BJ (cell line): Measurements from ENCODE around the gene PROSER1. TPM values are rescaled to one million over a fixed set of nuclear protein-coding genes. Genes with fewer than 3 reads are reported as not detected.

Experiments
- CTCF ChIA-PET: fragments of 350-600 bp; formaldehyde crosslinking; extraction: SDS; loops from one replicate; lab custom pipeline; 2021; ENCODE audit warnings: antibody characterized with exemption, inconsistent platforms; lab: Yijun Ruan, JAX
- POLR2A ChIA-PET: fragments of 300-600 bp; sonication (Branson Sonifier 250); formaldehyde crosslinking; extraction: SDS; loops from one replicate; lab custom pipeline; 2021; ENCODE audit warnings: antibody characterized with exemption; lab: Charles Lee
- DNase-seq: peaks from one replicate; pipeline ENCODE4 v3.0.0-alpha.2; 2011; ENCODE audit warnings: low read depth
- H3K27me3 ChIP-seq: 2 replicates; pipeline ENCODE4 v1.6.0; 2011; ENCODE audit warnings: low read length; ENCODE audit not compliant: control insufficient read depth, insufficient read depth
- H3K36me3 ChIP-seq: 2 replicates; pipeline ENCODE4 v1.5.1; 2011; ENCODE audit warnings: low read length; ENCODE audit not compliant: control insufficient read depth, insufficient read depth
- H3K4me3 ChIP-seq: 2 replicates; pipeline ENCODE4 v1.5.1; 2011; ENCODE audit warnings: low read depth, mild to moderate bottlenecking, control low read depth, low read length
- CTCF ChIP-seq: IDR thresholded peaks from 2 replicates; pipeline ENCODE4 v1.5.1; 2011; ENCODE audit warnings: low read depth, mild to moderate bottlenecking, control low read depth, inconsistent platforms, low read length, moderate library complexity; ENCODE audit not compliant: insufficient read depth
- polyA plus RNA-seq: library from polyadenylated mRNA; depleted of rRNA; stranded (reverse); fragments of >200 nt; gene quantifications from 2 replicates; pipeline ENCODE4 v1.2.3, GENCODE V29; 2011

The PROSER1 gene
- polyA plus RNA-seq, 1 experiment: 10.7 TPM

DNA sequence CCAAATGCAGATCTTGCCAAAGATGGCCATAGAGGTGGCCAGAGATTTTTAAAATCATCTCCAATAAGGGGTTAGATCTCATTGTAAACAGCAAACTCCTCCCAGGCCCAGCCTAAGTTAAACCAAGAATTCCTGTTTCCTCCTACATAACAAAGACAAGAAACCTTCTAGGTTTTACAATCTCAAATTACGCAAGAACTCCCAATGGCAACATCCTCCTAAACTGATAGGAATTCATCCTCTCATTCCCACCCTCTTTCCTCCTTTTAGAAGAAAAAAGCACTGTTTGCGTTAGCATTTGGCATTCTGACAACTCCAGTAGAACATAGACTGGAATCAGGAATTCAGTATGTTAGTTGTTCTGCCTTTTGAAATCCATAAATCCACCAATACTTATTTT lies 14.6 kb downstream of the PROSER1 start:
- POLR2A ChIA-PET: no interaction called here
- TF ChIP-seq CTCF: no peak
- no peaks in the 10 kb centered on the region for H3K27me3 ChIP-seq
- H3K36me3 ChIP-seq: peaks cover 8% of the 10 kb centered on the region
- DNase-seq: peak; percentile 6
- no peak overlapping the region for H3K4me3 ChIP-seq
- CTCF ChIA-PET: interaction anchor here (0.9 kb wide), 1 partner anchor 9 kb away, joined by 3 read pairs; no protein-coding TSS in a partner anchor

DNA sequence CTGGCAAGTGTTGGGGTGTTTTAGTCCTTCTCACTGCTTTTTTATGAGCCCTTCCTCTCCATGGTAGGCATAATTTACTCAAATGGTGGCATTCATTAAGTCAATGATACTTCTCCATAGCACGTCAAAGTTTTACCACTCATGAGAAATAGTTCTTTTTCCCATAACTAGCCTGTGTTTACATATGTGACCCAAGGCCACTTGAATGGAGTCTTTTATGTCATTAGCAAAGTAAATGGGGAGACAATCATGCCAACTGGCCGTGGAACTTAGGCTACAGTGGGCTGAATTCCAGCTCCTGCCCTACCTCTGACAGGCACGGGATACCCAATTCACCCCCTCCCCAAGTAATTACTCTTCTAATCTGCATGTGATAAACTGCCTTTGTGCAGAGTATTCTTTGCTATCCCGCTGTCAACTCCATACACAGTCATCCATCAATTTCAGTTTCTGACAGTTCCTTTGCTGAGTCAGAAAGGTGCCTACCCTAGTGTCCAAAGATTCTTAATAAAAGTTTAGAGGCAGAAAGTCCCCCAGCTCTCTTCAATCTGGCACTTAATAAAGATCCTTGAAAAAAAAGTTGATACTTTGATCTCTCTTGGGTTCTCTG lies 16.9 kb downstream of the PROSER1 start:
- H3K36me3 ChIP-seq: peaks cover 10% of the 10 kb centered on the region
- no peaks in the 10 kb centered on the region for H3K27me3 ChIP-seq
- TF ChIP-seq CTCF: no peak
- DNase-seq: no peak
- CTCF ChIA-PET: no interaction called here
- POLR2A ChIA-PET: no interaction called here
- no peak overlapping the region for H3K4me3 ChIP-seq

GRCh38 chr13:39016787-39017186 lies 21.1 kb downstream of the PROSER1 start:
- ChIA-PET POLR2A (no interaction called here), CTCF (interaction anchor here (1.3 kb wide), 1 partner anchor 13 kb away, joined by 4 read pairs; no protein-coding TSS in a partner anchor)
- peak; percentile 56 for TF ChIP-seq CTCF
- DNase-seq: no peak
- Histone ChIP-seq H3K27me3 (no peaks in the 10 kb centered on the region), H3K4me3 (no peak overlapping the region), H3K36me3 (peaks cover 21% of the 10 kb centered on the region)

- no peak for DNase-seq
- ChIA-PET CTCF (interaction anchor here (0.7 to 1.3 kb wide), 3 partner anchors 11 to 149 kb away, joined by 3 to 4 read pairs (median 3); no protein-coding TSS in a partner anchor), POLR2A (no interaction called here)
- no peaks in the 10 kb centered on the region for H3K27me3 ChIP-seq
- no peak for TF ChIP-seq CTCF
- peaks cover 23% of the 10 kb centered on the region for H3K36me3 ChIP-seq
- no peak overlapping the region for H3K4me3 ChIP-seq
Observed at GRCh38 chr13:39016087-39016486, 21.8 kb downstream of the PROSER1 start.

- ChIA-PET CTCF (no interaction called here), POLR2A (no interaction called here)
- no peaks in the 10 kb centered on the region for H3K27me3 ChIP-seq
- no peak overlapping the region for H3K4me3 ChIP-seq
- peaks cover 20% of the 10 kb centered on the region for H3K36me3 ChIP-seq
- DNase-seq: no peak
- no peak for TF ChIP-seq CTCF
Observed at GRCh38 chr13:39013462-39013861, 24.4 kb downstream of the PROSER1 start.
